ENCODE results near the gene SLC12A7. TPM values are rescaled to one million over a fixed set of nuclear protein-coding genes. Genes with fewer than 3 reads are reported as not detected.

Gene SLC12A7
- total and polyA plus RNA-seq, 9 donors, result 5.9 to 33.9 (median 23.0) TPM

- Histone ChIP-seq H3K9me3 (no peaks in the 10 kb centered on the region), H3K36me3 (no peaks in the 10 kb centered on the region), H3K4me1 (ENCODE audit: insufficient read depth) (peaks cover 6% of the 10 kb centered on the region), H3K27ac (no peak within 1 kb of the TSS), H3K27me3 (no peaks in the 10 kb centered on the region), H3K4me3 (peak within 1 kb of the TSS; percentile 22)
- intact Hi-C loops (cut with DNase I), result no loop called here
- WGBS, 3 donors, result 2 to 5% (median 2%) methylated on average over 27 to 107 of the region's 108 CpGs
- no peak for TF ChIP-seq POLR2A (IDR thresholded peaks at IDR 0.05)
- TF ChIP-seq, protein P1, sequence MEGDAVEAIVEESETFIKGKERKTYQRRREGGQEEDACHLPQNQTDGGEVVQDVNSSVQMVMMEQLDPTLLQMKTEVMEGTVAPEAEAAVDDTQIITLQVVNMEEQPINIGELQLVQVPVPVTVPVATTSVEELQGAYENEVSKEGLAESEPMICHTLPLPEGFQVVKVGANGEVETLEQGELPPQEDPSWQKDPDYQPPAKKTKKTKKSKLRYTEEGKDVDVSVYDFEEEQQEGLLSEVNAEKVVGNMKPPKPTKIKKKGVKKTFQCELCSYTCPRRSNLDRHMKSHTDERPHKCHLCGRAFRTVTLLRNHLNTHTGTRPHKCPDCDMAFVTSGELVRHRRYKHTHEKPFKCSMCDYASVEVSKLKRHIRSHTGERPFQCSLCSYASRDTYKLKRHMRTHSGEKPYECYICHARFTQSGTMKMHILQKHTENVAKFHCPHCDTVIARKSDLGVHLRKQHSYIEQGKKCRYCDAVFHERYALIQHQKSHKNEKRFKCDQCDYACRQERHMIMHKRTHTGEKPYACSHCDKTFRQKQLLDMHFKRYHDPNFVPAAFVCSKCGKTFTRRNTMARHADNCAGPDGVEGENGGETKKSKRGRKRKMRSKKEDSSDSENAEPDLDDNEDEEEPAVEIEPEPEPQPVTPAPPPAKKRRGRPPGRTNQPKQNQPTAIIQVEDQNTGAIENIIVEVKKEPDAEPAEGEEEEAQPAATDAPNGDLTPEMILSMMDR (IDR thresholded peaks at IDR 0.05), result peak in 2 of 3 donors; percentile 25 to 58
- DNase-seq, result peak; percentile 11 to 53 (median 25)
Measured at GRCh38 chr5:1008451-1009358, 103.2 kb downstream of the SLC12A7 start, which contains the start of gene NKD2. NKD2 (plus strand) TSS chr5:1008802; CDS start chr5:1009058, 256 bp downstream.

DNA sequence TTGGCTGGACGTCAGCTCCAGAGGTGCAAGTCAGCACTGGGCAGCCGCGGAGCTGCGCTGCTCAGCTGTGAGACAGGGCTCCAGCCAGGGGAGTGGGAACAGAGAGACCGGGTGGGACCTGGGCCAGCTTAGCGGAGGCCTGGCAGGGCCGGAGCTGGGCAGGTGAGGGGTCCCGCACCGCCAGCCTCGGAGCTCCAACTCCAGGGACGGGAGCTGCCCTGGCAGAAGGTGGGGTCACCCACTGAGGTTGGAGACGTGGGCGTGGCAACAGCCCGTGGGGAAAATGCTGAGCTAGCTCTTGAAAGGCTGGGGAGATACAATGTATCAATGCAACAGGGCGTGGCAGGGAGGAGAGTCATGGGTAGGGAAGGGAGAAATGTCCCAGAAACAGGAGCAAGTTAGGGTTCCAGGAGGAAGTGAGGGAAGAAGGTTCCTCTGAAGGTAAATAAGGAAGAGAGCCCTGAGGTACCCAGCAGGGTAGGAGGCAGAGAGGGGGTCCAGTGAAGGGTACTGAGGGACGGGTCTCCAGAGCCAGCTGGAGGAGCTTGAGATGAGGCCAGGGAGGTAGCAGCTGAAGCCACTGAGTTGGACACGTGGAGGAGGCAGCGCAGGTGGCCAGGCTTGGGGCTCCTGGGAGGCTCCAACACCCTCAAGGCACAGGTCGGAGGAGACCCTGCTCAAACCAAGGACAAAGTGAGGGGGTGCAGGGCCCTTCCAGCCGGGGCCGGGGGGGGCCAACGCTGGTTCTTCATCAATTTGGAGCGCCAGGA is 104.0 kb downstream of the SLC12A7 start:
- no peaks in the 10 kb centered on the region for H3K27me3 ChIP-seq
- 56 to 63% (median 60%) methylated on average over 23 of the region's 23 CpGs for WGBS, 3 donors
- no peak overlapping the region for H3K4me3 ChIP-seq
- TF ChIP-seq, protein P1 (IDR thresholded peaks at IDR 0.05), result no peak
- TF ChIP-seq POLR2A (IDR thresholded peaks at IDR 0.05) (no peak), EP300 (IDR thresholded peaks at IDR 0.05) (no peak)
- peaks cover 6% of the 10 kb centered on the region for H3K4me1 ChIP-seq (ENCODE audit: insufficient read depth)
- no peaks in the 10 kb centered on the region for H3K36me3 ChIP-seq
- DNase-seq, result peak; percentile 6 to 34 (median 12)
- intact Hi-C loops (cut with DNase I), result no loop called here
- no peaks in the 10 kb centered on the region for H3K9me3 ChIP-seq
- no peak overlapping the region for H3K27ac ChIP-seq

DNA sequence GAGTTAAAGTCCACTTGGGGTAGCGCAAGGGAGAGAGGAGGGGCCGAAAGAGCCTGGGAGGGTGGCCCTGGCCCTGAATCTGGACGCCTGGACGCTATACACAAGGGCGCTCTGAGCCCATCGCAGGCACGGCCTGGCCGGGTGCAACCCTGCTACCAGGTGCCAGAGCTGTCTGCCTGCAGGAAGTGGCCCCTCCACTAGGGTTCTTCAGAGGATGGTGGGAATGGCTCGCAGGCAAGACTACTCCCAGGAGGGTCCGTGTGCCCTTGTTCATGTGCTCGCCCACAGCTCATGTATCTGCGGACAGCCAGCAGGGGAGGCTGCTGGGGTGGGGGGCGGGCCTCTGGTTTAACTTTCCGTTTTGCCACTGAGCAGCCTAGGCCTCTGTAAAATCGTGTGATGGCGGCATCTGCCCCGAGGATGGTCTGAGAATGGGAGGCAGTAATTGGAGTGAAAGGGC is 104.6 kb downstream of the SLC12A7 start:
- Histone ChIP-seq H3K27ac (no peak overlapping the region), H3K27me3 (no peaks in the 10 kb centered on the region), H3K36me3 (no peaks in the 10 kb centered on the region), H3K9me3 (no peaks in the 10 kb centered on the region), H3K4me1 (ENCODE audit: insufficient read depth) (peaks cover 6% of the 10 kb centered on the region), H3K4me3 (no peak overlapping the region)
- WGBS, 3 donors, result 87 to 89% (median 87%) methylated on average over 10 to 17 of the region's 17 CpGs
- intact Hi-C loops (cut with DNase I), result no loop called here
- peak in 4 of 5 donors; percentile 5 to 13 (median 8) for DNase-seq
- TF ChIP-seq, protein P1 (IDR thresholded peaks at IDR 0.05), result no peak
- TF ChIP-seq EP300 (IDR thresholded peaks at IDR 0.05) (no peak), POLR2A (IDR thresholded peaks at IDR 0.05) (no peak)

GRCh38 chr5:1006656-1007071 is 105.2 kb downstream of the SLC12A7 start:
- TF ChIP-seq POLR2A (IDR thresholded peaks at IDR 0.05), result no peak
- TF ChIP-seq, protein P1 (IDR thresholded peaks at IDR 0.05), result no peak
- TF ChIP-seq EP300 (IDR thresholded peaks at IDR 0.05), result no peak
- Histone ChIP-seq H3K9me3 (no peaks in the 10 kb centered on the region), H3K4me3 (no peak overlapping the region), H3K36me3 (no peaks in the 10 kb centered on the region), H3K27me3 (no peaks in the 10 kb centered on the region), H3K27ac (no peak overlapping the region), H3K4me1 (ENCODE audit: insufficient read depth) (peaks cover 6% of the 10 kb centered on the region)
- intact Hi-C loops (cut with DNase I), result no loop called here
- peak in 4 of 5 donors; percentile 2 to 21 (median 10) for DNase-seq
- WGBS, 3 donors, result 88 to 97% (median 93%) methylated on average over 5 of the region's 5 CpGs

Measured in ovary (tissue), 9 donors.